Left renal cortex interstitium (tissue), 4 donors: Measurements from ENCODE around the gene ACCSL. TPM values are rescaled to one million over a fixed set of nuclear protein-coding genes. Genes with fewer than 3 reads are reported as not detected.
A peak's percentile ranks its signal among the peaks of the same experiment; 100 is the strongest.

Experiments used
- DNase-seq, 4 donors: peaks; one replicate each; pipeline ENCODE4 v3.0.0-alpha.2; 2013; ENCODE audit warnings: low read depth in 4 of 4, low spot score in 2 of 4, missing footprints in 1 of 4
- polyA plus RNA-seq, 4 donors: library from polyadenylated mRNA; unstranded; fragments of 120-200 nt; gene quantifications; one replicate each; pipeline ENCODE4 v1.2.1, GENCODE V29; 2013; ENCODE audit not compliant: insufficient read length in 4 of 4

Gene ACCSL
- polyA plus RNA-seq, 4 donors: 0.13 TPM; not detected in 3

DNA sequence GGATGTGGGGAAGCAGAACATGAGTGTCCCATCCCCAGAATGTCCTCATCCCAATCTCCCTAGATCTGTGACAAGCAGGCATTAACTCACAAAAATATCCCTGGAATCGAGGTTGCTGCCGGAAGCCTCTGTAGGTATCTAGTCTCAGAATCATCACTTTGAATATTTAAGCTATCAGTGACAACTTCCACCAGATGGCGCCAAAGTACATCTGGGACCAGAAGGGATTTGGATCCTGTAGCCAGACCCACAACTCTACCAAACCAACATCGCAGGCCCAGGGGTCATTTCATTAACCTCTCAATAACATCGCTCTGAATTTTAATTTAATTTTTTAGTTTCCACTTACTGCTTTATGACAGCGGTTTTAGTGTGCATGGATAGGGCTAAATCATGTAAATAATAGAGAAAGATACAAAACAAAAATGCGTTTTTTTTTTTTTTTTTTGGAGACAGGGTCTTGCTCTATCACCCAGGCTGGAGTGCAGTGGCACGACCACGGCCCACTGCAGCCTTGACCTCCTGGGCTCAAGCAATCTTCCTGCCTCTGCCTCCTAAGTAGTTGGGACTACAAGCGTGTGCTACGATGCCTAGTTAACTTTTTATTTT lies 46.6 kb downstream of the ACCSL start:
- peak in 2 of 4 donors; percentile 59 to 73 for DNase-seq

- DNase-seq: peak; percentile 39 to 78 (median 70)
Observed at GRCh38 chr11:44095506-44096359, 48.0 kb downstream of the ACCSL start, which contains the start of gene EXT2. EXT2 (plus strand) TSS chr11:44095678; CDS start chr11:44107713, 12,035 bp downstream.

- no peak for DNase-seq
Observed at GRCh38 chr11:44096360-44097185, 48.8 kb downstream of the ACCSL start.

- DNase-seq: no peak
Observed at GRCh38 chr11:44097821-44098220, 50.0 kb downstream of the ACCSL start.

DNA sequence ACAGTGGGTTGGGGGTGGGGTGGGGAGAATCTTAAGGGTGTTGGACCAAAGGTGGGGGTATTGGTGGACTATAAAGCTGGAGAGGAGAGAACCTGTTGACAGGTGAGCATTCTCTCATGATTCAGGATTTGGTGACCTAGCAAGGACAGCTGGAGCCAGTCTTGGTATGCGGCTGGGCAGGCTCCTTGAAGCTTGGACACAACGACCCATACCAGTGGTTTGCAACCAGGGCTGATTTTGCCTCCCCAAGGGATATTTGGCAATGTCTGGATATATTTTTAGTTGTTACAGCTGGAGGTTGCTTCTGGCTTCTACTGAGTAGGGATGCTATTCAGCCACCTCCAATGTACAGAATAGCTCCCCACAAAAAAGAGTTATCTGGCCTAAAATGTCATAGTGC lies 53.3 kb downstream of the ACCSL start:
- no peak for DNase-seq

DNA sequence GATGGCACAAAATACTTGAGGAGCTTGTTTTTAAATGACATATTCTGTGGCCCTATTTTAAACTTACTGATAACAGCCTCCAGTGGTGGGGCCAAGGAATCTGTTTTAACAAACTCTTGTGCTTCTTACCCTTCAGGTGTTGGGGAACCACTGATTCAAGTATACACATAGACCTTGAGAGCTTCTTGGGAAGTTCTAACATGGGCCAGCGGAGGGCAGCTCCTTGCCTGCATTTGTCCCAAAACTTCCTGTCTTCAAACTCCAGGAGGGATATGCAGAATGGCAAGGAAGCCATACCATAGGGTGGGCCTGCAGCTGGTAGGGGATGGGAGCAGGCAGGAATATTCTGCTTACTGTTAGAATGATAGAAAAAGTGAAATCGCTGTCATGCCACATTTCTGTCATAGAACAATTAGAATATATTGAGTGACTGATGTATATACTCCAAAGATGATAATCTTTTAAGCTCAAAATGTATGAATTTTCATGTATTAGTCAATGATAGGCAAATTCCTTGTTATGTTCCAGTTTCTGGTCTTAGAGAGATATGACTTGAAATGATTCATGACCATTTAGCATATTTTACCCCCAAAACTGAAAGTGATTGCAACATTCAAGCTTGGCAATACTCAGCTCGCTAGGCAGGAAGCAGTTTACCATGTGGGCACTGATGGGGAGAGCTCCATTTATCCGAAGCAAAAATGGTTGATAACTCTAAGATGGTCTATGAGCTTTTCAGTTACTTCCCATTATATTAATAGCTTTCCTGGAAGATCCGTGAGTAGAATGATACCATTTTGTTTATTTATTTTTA lies 56.9 kb downstream of the ACCSL start:
- no peak for DNase-seq

GRCh38 chr11:44108260-44108659 lies 60.5 kb downstream of the ACCSL start:
- DNase-seq: no peak

Other genes with a start within 250 kb of the ACCSL start
- 10 to 100 TPM; 26.7 to 40.4 (median 32.2) TPM for gene ALKBH3, start 167.2 kb upstream of the ACCSL start, polyA plus RNA-seq
- gene C11orf96, start 105.3 kb upstream of the ACCSL start, polyA plus RNA-seq: 10 to 100 TPM in 2 of 4 donors, 1 to 10 TPM in 2; 6.7 to 16.4 (median 10.1) TPM
- gene ACCS, start 18.3 kb downstream of the ACCSL start, polyA plus RNA-seq: 10 to 100 TPM; 16.3 to 77.0 (median 43.0) TPM
- 10 to 100 TPM; 63.3 to 75.0 (median 71.3) TPM for gene EXT2, start 47.7 kb downstream of the ACCSL start, polyA plus RNA-seq